ENCODE measurements around the gene THUMPD3.

DNA sequence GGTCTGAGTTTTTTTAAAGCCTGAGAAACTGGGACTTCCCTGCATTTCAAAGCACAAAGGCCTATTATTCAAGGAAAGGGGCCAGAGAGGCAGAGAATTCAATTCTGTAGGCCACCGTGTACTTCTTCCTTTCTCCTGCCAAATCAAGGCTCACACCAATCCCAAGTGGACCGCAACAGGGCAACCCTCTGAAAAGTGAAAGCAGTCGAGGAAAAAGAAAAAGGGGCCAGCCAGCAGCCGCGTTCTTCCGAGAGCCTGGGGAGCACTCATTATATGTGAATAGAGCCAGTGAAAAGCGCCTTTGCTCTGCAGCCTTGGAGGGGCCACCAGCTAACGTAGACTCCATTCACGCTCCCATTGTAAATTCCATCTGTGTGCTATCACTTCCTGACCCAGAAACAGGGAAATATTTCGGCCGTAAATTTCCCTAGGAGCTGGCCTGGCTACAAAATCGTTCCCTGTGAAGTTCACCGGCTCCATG, 45.9 kb upstream of the THUMPD3 start:
- TF ChIP-seq, protein P1, sequence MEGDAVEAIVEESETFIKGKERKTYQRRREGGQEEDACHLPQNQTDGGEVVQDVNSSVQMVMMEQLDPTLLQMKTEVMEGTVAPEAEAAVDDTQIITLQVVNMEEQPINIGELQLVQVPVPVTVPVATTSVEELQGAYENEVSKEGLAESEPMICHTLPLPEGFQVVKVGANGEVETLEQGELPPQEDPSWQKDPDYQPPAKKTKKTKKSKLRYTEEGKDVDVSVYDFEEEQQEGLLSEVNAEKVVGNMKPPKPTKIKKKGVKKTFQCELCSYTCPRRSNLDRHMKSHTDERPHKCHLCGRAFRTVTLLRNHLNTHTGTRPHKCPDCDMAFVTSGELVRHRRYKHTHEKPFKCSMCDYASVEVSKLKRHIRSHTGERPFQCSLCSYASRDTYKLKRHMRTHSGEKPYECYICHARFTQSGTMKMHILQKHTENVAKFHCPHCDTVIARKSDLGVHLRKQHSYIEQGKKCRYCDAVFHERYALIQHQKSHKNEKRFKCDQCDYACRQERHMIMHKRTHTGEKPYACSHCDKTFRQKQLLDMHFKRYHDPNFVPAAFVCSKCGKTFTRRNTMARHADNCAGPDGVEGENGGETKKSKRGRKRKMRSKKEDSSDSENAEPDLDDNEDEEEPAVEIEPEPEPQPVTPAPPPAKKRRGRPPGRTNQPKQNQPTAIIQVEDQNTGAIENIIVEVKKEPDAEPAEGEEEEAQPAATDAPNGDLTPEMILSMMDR (IDR thresholded peaks at IDR 0.05), result no peak
- TF ChIP-seq POLR2A (IDR thresholded peaks at IDR 0.05), result no peak
